ENCODE results near the gene ACE. TPM values are rescaled to one million over a fixed set of nuclear protein-coding genes. Genes with fewer than 3 reads are reported as not detected.

Gene ACE
- total RNA-seq, 3 donors from 2014 or later, result 2.6 to 13.9 (median 9.1) TPM

- Histone ChIP-seq H3K36me3 (no peaks in the 10 kb centered on the region), H3K4me1 (no peaks in the 10 kb centered on the region), H3K27ac (no peak overlapping the region), H3K27me3 (no peaks in the 10 kb centered on the region), H3K9me3 (no peaks in the 10 kb centered on the region), H3K4me3 (no peak overlapping the region)
- no peak for DNase-seq (ENCODE audit: low spot score in 2 of 2)
- TF ChIP-seq CTCF (IDR thresholded peaks at IDR 0.05), result no peak
- TF ChIP-seq POLR2A (IDR thresholded peaks at IDR 0.05), result no peak
- TF ChIP-seq POLR2AphosphoS5 (IDR thresholded peaks at IDR 0.05), result no peak
- intact Hi-C loops (cut with DNase I; ENCODE audit: low total_unique reads), result no loop called here
Measured at GRCh38 chr17:63495491-63495890, 18.6 kb downstream of the ACE start.

GRCh38 chr17:63496177-63496576 lies 19.3 kb downstream of the ACE start:
- intact Hi-C loops (cut with DNase I; ENCODE audit: low total_unique reads), result no loop called here
- H3K4me1 ChIP-seq, result no peaks in the 10 kb centered on the region
- DNase-seq (ENCODE audit: low spot score in 2 of 2), result no peak
- TF ChIP-seq POLR2AphosphoS5 (IDR thresholded peaks at IDR 0.05) (no peak), CTCF (IDR thresholded peaks at IDR 0.05) (no peak), POLR2A (IDR thresholded peaks at IDR 0.05) (no peak)
- no peak overlapping the region for H3K4me3 ChIP-seq
- H3K36me3 ChIP-seq, result no peaks in the 10 kb centered on the region
- no peaks in the 10 kb centered on the region for H3K9me3 ChIP-seq
- no peaks in the 10 kb centered on the region for H3K27me3 ChIP-seq
- no peak overlapping the region for H3K27ac ChIP-seq

GRCh38 chr17:63496663-63497400 lies 20.0 kb downstream of the ACE start:
- H3K36me3 ChIP-seq, result no peaks in the 10 kb centered on the region
- H3K27ac ChIP-seq, result no peak overlapping the region
- intact Hi-C loops (cut with DNase I; ENCODE audit: low total_unique reads), result no loop called here
- TF ChIP-seq CTCF (IDR thresholded peaks at IDR 0.05) (no peak), POLR2A (IDR thresholded peaks at IDR 0.05) (no peak), POLR2AphosphoS5 (IDR thresholded peaks at IDR 0.05) (no peak)
- no peaks in the 10 kb centered on the region for H3K4me1 ChIP-seq
- no peaks in the 10 kb centered on the region for H3K27me3 ChIP-seq
- no peaks in the 10 kb centered on the region for H3K9me3 ChIP-seq
- no peak overlapping the region for H3K4me3 ChIP-seq
- DNase-seq (ENCODE audit: low spot score in 2 of 2), result no peak

- H3K4me3 ChIP-seq, result no peak overlapping the region
- intact Hi-C loops (cut with DNase I; ENCODE audit: low total_unique reads), result no loop called here
- no peak for TF ChIP-seq POLR2AphosphoS5 (IDR thresholded peaks at IDR 0.05)
- TF ChIP-seq CTCF (IDR thresholded peaks at IDR 0.05), result no peak
- no peak for TF ChIP-seq POLR2A (IDR thresholded peaks at IDR 0.05)
- H3K9me3 ChIP-seq, result no peaks in the 10 kb centered on the region
- no peak overlapping the region for H3K27ac ChIP-seq
- no peaks in the 10 kb centered on the region for H3K4me1 ChIP-seq
- H3K36me3 ChIP-seq, result no peaks in the 10 kb centered on the region
- DNase-seq (ENCODE audit: low spot score in 2 of 2), result no peak
- no peaks in the 10 kb centered on the region for H3K27me3 ChIP-seq
Measured at GRCh38 chr17:63497708-63498483, 21.0 kb downstream of the ACE start.

- H3K4me3 ChIP-seq, result no peak overlapping the region
- no peaks in the 10 kb centered on the region for H3K36me3 ChIP-seq
- H3K27ac ChIP-seq, result no peak overlapping the region
- DNase-seq (ENCODE audit: low spot score in 2 of 2), result no peak
- H3K27me3 ChIP-seq, result no peaks in the 10 kb centered on the region
- TF ChIP-seq POLR2AphosphoS5 (IDR thresholded peaks at IDR 0.05), result no peak
- no peak for TF ChIP-seq POLR2A (IDR thresholded peaks at IDR 0.05)
- TF ChIP-seq CTCF (IDR thresholded peaks at IDR 0.05), result no peak
- intact Hi-C loops (cut with DNase I; ENCODE audit: low total_unique reads), result no loop called here
- no peaks in the 10 kb centered on the region for H3K9me3 ChIP-seq
- H3K4me1 ChIP-seq, result no peaks in the 10 kb centered on the region
Measured at GRCh38 chr17:63498626-63499195, 21.9 kb downstream of the ACE start.

Measured in breast epithelium (tissue), 4 donors.